HepG2 (cell line): Measurements from ENCODE around the gene CRK. TPM values are rescaled to one million over a fixed set of nuclear protein-coding genes. Genes with fewer than 3 reads are reported as not detected.

ENCODE experiments used
- ATAC-seq: fragments of 200-7000 bp; cut with Tn5 transposase; 3 replicates; pipeline ENCODE4 v1.9.1; 2020; ENCODE audit warnings: mild to moderate bottlenecking, moderate library complexity
- BruUV-seq: library from RNA; stranded (reverse); fragments of 400-500 nt; replicated peaks from 2 replicates; lab custom pipeline; 2021; lab: Mats Ljungman, UMichigan
- CTCF ChIA-PET: fragments of 300-600 bp; formaldehyde crosslinking; extraction: SDS; loops from one replicate; lab custom pipeline; 2021; ENCODE audit warnings: low total read pairs, inconsistent platforms, low intra/inter-chr PET ratio; lab: Yijun Ruan, JAX
- POLR2A ChIA-PET: fragments of 350-600 bp; sonication (Branson Sonifier 250); formaldehyde crosslinking; loops from one replicate; lab custom pipeline; 2020; ENCODE audit warnings: antibody characterized with exemption, inconsistent platforms; lab: Yijun Ruan, JAX
- DNase-seq: peaks from one replicate; pipeline ENCODE4 v3.0.0-alpha.2; 2015; ENCODE audit warnings: low spot score
- FAIRE-seq: peaks from 3 replicates; lab custom pipeline; 2011; peaks lifted over from hg19 to GRCh38; lab: Jason Lieb, UNC
- H2AFZ ChIP-seq: one replicate; pipeline ENCODE4 v1.6.1; 2011; ENCODE audit warnings: low read length, inconsistent platforms
- H3K27ac ChIP-seq: fragments of 300-600 bp; 3 replicates; pipeline ENCODE4 v1.8.0; 2011; ENCODE audit warnings: mixed run types, mild to moderate bottlenecking, mixed read lengths, low read length, inconsistent platforms; ENCODE audit not compliant: insufficient read depth; ENCODE audit errors: extremely low read length
- H3K27me3 ChIP-seq, 2 experiments: fragments of 200-600 bp in 1 of 2; 2 replicates in 1 of 2; 3 replicates in 1 of 2; pipeline versions ENCODE4 v1.6.0 to v1.8.0; 2011; ENCODE audit warnings: low read length in 2 of 2, mild to moderate bottlenecking in 2 of 2, moderate library complexity in 2 of 2, inconsistent platforms in 1 of 2; ENCODE audit not compliant: insufficient read depth in 2 of 2, control insufficient read depth in 1 of 2
- H3K36me3 ChIP-seq, 2 experiments: fragments of 200-600 bp in 1 of 2; replicated peaks in 1 of 2; 2 replicates in 1 of 2; 3 replicates in 1 of 2; pipeline versions ENCODE4 v1.5.1 to v1.8.0; 2011; ENCODE audit warnings: low read length in 2 of 2, inconsistent platforms in 1 of 2; ENCODE audit not compliant: insufficient read depth in 2 of 2, control insufficient read depth in 1 of 2
- H3K4me1 ChIP-seq: 2 replicates; pipeline ENCODE4 v1.5.1; 2012; ENCODE audit warnings: low read length, inconsistent platforms; ENCODE audit not compliant: insufficient read depth
- H3K4me2 ChIP-seq: 2 replicates; pipeline ENCODE4 v1.6.0; 2011; ENCODE audit warnings: low read depth, low read length, inconsistent platforms
- H3K4me3 ChIP-seq, 3 experiments: fragments of 200-600 bp in 1 of 3; sonication (generic), shearing (Covaris generic) in 1 of 3; replicated peaks in 1 of 3; 2 replicates each; pipeline ENCODE4 v1.5.1; 2011 to 2016; ENCODE audit warnings: low read length in 3 of 3, inconsistent platforms in 2 of 3, low read depth in 2 of 3, mild to moderate bottlenecking in 2 of 3, control low read depth in 1 of 3, mixed read lengths in 1 of 3; ENCODE audit not compliant: insufficient read depth in 1 of 3
- H3K79me2 ChIP-seq: one replicate; pipeline ENCODE4 v1.6.1; 2011; ENCODE audit warnings: low read length, inconsistent platforms; ENCODE audit not compliant: insufficient read depth
- H3K9ac ChIP-seq: 2 replicates; pipeline ENCODE4 v1.6.0; 2011; ENCODE audit warnings: mild to moderate bottlenecking, low read depth, low read length, inconsistent platforms; ENCODE audit not compliant: insufficient read depth
- H3K9me3 ChIP-seq: 2 replicates; pipeline ENCODE4 v1.5.1; 2012; ENCODE audit warnings: mild to moderate bottlenecking, low read length
- H4K20me1 ChIP-seq: 2 replicates; pipeline ENCODE4 v1.6.0; 2011; ENCODE audit warnings: inconsistent platforms, mild to moderate bottlenecking, low read length, moderate library complexity; ENCODE audit not compliant: insufficient read depth
- CTCF ChIP-seq: sonication (generic); formaldehyde crosslinking; IDR thresholded peaks from 2 replicates; pipeline ENCODE4 v1.5.0; 2020; ENCODE audit warnings: mild to moderate bottlenecking, missing genetic modification reagents, moderate library complexity
- DMAP1 ChIP-seq: IDR thresholded peaks from 2 replicates; pipeline ENCODE4 v1.6.1; 2016
- MXD4 ChIP-seq: IDR thresholded peaks from 2 replicates; pipeline ENCODE4 v1.6.1; 2016; ENCODE audit warnings: mild to moderate bottlenecking, missing biosample characterization, missing genetic modification reagents
- NONO ChIP-seq, 2 experiments: fragments of 450-650 bp in 1 of 2; sonication (generic) in 1 of 2; formaldehyde crosslinking in 1 of 2; IDR thresholded peaks in 1 of 2; conservative IDR thresholded peaks in 1 of 2; 2 replicates each; pipeline versions ENCODE4 v1.6.1 to v1.8.0; 2017 to 2022; ENCODE audit warnings: mild to moderate bottlenecking in 1 of 2, missing genetic modification reagents in 1 of 2, moderate library complexity in 1 of 2
- PAF1 ChIP-seq: IDR thresholded peaks from 2 replicates; pipeline ENCODE4 v1.6.1; 2016; ENCODE audit warnings: missing genetic modification reagents, missing compliant biosample characterization
- PHF20 ChIP-seq: sonication (generic); formaldehyde crosslinking; IDR thresholded peaks from 2 replicates; pipeline ENCODE4 v1.5.0; 2020; ENCODE audit warnings: mild to moderate bottlenecking, missing genetic modification reagents
- SP140L ChIP-seq: sonication (generic); formaldehyde crosslinking; IDR thresholded peaks from 2 replicates; pipeline ENCODE4 v1.4.0; 2020; ENCODE audit warnings: missing genetic modification reagents, borderline replicate concordance
- TRAFD1 ChIP-seq: sonication (generic); formaldehyde crosslinking; IDR thresholded peaks from 2 replicates; pipeline ENCODE4 v1.5.1; 2020; ENCODE audit warnings: missing genetic modification reagents, mild to moderate bottlenecking, borderline replicate concordance
- ZNF615 ChIP-seq: sonication (generic); formaldehyde crosslinking; IDR thresholded peaks from 2 replicates; pipeline ENCODE4 v1.5.0; 2020; ENCODE audit warnings: mild to moderate bottlenecking, missing genetic modification reagents, borderline replicate concordance
- ZNF691 ChIP-seq: sonication (generic); formaldehyde crosslinking; IDR thresholded peaks from 2 replicates; pipeline ENCODE4 v1.4.0; 2020; ENCODE audit warnings: missing genetic modification reagents, low read depth, mild to moderate bottlenecking, borderline replicate concordance
- ZSCAN20 ChIP-seq: sonication (generic); formaldehyde crosslinking; IDR thresholded peaks from 2 replicates; pipeline ENCODE4 v1.4.0; 2020; ENCODE audit warnings: missing genetic modification reagents, mild to moderate bottlenecking, borderline replicate concordance
- WGBS: methylation state at CpG from one replicate; pipeline ENCODE4 v1.1.6; 2017; ENCODE audit warnings: low lambda C conversion rate; 5-methylcytosine and 5-hydroxymethylcytosine counted together
- in situ Hi-C: cut with HindIII; loops from 2 replicates; pipeline ENCODE4 v1.10.0; 2017; ENCODE audit warnings: low pct_unique_long_range_greater_than_20kb; ENCODE audit not compliant: extremely low pct_ligation_motif_present
- intact Hi-C: fragments of 100-400 bp; cut with micrococcal nuclease; formaldehyde crosslinking; loops from one replicate; pipeline ENCODE4 v1.10.0; 2022; ENCODE audit not compliant: unreplicated experiment
- polyA plus RNA-seq, 8 experiments: library from polyadenylated mRNA; depleted of rRNA in 3 of 8; stranded (reverse) in 7 of 8; unstranded in 1 of 8; fragments of >200 nt; fragmentation: Illumina TruSeq in 4 of 8; extraction: Trizol in 4 of 8; gene quantifications; 2 replicates each; pipeline versions ENCODE4 v1.2.1 to v1.2.3, GENCODE V29; 2011 to 2016; ENCODE audit warnings: low read depth in 4 of 8, missing spikeins in 1 of 8, mixed read lengths in 1 of 8; ENCODE audit not compliant: insufficient read depth in 1 of 8
- total RNA-seq, 5 experiments: library from RNA; depleted of rRNA; stranded (reverse); fragments of >200 nt; fragmentation: Illumina TruSeq; extraction: Trizol; gene quantifications; 2 replicates each; pipeline ENCODE4 v1.2.3, GENCODE V29; 2016; ENCODE audit warnings: low read depth in 1 of 5

The CRK gene
- total and polyA plus RNA-seq, 2 of the 13 experiments (the other 11 are each of a cell fraction or from before 2014, with no cell fraction given), result 47.4 to 54.2 TPM

- no peak for TF ChIP-seq MXD4 (CRISPR knock-in tag)
- no peak for TF ChIP-seq PAF1 (CRISPR knock-in tag)
- no peak for TF ChIP-seq DMAP1 (CRISPR knock-in tag)
- no peak for TF ChIP-seq CTCF (CRISPR knock-in tag)
- TF ChIP-seq SP140L, result no peak
- no peak for TF ChIP-seq ZNF615 (CRISPR knock-in tag)
- no peak for TF ChIP-seq NONO (IDR thresholded peaks at IDR 0.05)
- TF ChIP-seq NONO (CRISPR knock-in tag; conservative IDR thresholded peaks at IDR 0.05), result no peak
- TF ChIP-seq TRAFD1 (CRISPR knock-in tag), result no peak
- TF ChIP-seq PHF20, result no peak
- no peak for TF ChIP-seq ZSCAN20 (CRISPR knock-in tag)
- no peak for TF ChIP-seq ZNF691 (CRISPR knock-in tag)
- no peak overlapping the region for H3K4me2 ChIP-seq
- POLR2A ChIA-PET, result no interaction called here
- in situ Hi-C loops (no loop called here), intact Hi-C loops (no loop called here)
- H3K4me3 ChIP-seq, result no peak overlapping the region
- H3K79me2 ChIP-seq, result peaks cover 4% of the 10 kb centered on the region
- CTCF ChIA-PET, result no interaction called here
- H2AFZ ChIP-seq, result no peak overlapping the region
- 88% methylated on average over 14 of the region's 14 CpGs for WGBS
- H3K27me3 ChIP-seq, result no peaks in the 10 kb centered on the region; a peak in 1 of 5 replicates
- FAIRE-seq (no peak), DNase-seq (no peak), ATAC-seq (no peak)
- H3K9ac ChIP-seq, result no peak overlapping the region
- H3K27ac ChIP-seq, result no peak overlapping the region
- H3K9me3 ChIP-seq, result no peaks in the 10 kb centered on the region
- peaks cover 19% of the 10 kb centered on the region for H3K4me1 ChIP-seq
- H3K36me3 ChIP-seq, result no peaks in the 10 kb centered on the region
- H4K20me1 ChIP-seq, result no peaks in the 10 kb centered on the region
- no TSS peak for BruUV-seq
Measured at GRCh38 chr17:1495265-1495989, 39.4 kb upstream of the CRK start.
